A673 (cell line): ENCODE results near the gene SLX4IP.

ENCODE experiments used
- EZH2 ChIP-seq: fragments of 200-600 bp; sonication (generic); IDR thresholded peaks from 2 replicates; pipeline ENCODE4 v1.6.1; 2017; ENCODE audit warnings: borderline replicate concordance, low read depth, mild to moderate bottlenecking, mixed read lengths, antibody characterized with exemption, low read length; ENCODE audit not compliant: poor library complexity, severe bottlenecking
- TF ChIP-seq, protein P1 (sequence below): fragments of 300-800, 200-600 bp; sonication (generic); conservative IDR thresholded peaks from 2 replicates; pipeline ENCODE4 v1.5.1; 2017; ENCODE audit warnings: low read depth, mild to moderate bottlenecking, antibody characterized with exemption, low read length, moderate library complexity, mixed read lengths

DNA sequence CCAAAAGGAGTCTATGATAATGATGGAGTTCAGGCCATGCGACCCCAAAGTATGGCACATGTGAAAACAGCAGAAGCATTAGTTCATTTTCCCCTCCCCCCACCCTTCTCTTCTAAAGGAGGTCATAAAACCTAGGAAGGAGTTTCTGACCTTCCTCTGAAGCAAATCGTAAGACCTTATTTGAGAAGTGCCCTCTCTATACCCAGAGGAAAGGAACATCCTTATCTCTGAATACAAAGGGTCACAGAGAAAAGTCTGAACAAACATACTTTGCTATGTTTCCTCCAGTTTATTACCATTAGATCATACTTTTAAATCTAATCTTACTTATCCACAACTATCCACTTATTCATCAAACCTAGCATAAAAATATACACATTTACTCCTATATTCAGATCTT, 48.6 kb downstream of the SLX4IP start:
- TF ChIP-seq, protein P1, sequence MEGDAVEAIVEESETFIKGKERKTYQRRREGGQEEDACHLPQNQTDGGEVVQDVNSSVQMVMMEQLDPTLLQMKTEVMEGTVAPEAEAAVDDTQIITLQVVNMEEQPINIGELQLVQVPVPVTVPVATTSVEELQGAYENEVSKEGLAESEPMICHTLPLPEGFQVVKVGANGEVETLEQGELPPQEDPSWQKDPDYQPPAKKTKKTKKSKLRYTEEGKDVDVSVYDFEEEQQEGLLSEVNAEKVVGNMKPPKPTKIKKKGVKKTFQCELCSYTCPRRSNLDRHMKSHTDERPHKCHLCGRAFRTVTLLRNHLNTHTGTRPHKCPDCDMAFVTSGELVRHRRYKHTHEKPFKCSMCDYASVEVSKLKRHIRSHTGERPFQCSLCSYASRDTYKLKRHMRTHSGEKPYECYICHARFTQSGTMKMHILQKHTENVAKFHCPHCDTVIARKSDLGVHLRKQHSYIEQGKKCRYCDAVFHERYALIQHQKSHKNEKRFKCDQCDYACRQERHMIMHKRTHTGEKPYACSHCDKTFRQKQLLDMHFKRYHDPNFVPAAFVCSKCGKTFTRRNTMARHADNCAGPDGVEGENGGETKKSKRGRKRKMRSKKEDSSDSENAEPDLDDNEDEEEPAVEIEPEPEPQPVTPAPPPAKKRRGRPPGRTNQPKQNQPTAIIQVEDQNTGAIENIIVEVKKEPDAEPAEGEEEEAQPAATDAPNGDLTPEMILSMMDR = no peak
- no peak for TF ChIP-seq EZH2
